NCI-H524 (cell line): Measurements from ENCODE around the gene CPLANE1.
"Not testable (repeated sequence)": the region's sequence is repeated elsewhere in the genome, so short reads cannot be mapped to it uniquely, and the experiment has no call there.

ENCODE experiments used
- DNase-seq, 2 experiments: peaks; one replicate each; lab custom pipeline; 2025; lab: John Stamatoyannopoulos, UW

Gene CPLANE1

GRCh38 chr5:37208883-37209797 lies 40.0 kb downstream of the CPLANE1 start:
- DNase-seq, result no peak

- no peak for DNase-seq
Measured at GRCh38 chr5:37207802-37208201, 41.4 kb downstream of the CPLANE1 start.

GRCh38 chr5:37206736-37207135 lies 42.4 kb downstream of the CPLANE1 start:
- DNase-seq, result peak in 1 of 2 experiments; percentile 57

- DNase-seq, result no peak
Measured at GRCh38 chr5:37198842-37199241, 50.3 kb downstream of the CPLANE1 start.

DNA sequence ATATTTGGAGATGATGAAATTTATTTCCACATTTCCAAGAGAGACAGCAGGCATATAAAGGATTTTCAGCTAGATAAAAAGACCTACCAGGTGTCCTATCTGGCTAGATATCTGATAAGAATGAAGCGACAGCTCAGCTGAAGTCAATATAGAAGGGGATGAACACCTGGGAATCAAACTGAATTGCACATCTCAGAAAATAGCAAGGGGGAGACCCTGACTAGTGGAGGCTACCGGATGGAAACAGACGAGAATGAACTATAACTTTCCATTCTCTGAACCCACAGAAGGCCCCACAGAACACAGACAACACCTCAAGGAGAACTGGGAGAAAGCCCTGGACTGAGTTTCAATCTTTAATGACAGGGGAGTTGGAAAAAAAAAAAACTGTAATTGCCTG lies 51.1 kb downstream of the CPLANE1 start:
- no peak for DNase-seq

- no peak for DNase-seq
Measured at GRCh38 chr5:37197340-37198050, 51.7 kb downstream of the CPLANE1 start.

GRCh38 chr5:37190592-37190991 lies 58.6 kb downstream of the CPLANE1 start:
- no peak for DNase-seq

GRCh38 chr5:37189355-37189754 lies 59.8 kb downstream of the CPLANE1 start:
- no peak for DNase-seq

- no peak for DNase-seq
Measured at GRCh38 chr5:37187465-37187977, 61.7 kb downstream of the CPLANE1 start.

DNA sequence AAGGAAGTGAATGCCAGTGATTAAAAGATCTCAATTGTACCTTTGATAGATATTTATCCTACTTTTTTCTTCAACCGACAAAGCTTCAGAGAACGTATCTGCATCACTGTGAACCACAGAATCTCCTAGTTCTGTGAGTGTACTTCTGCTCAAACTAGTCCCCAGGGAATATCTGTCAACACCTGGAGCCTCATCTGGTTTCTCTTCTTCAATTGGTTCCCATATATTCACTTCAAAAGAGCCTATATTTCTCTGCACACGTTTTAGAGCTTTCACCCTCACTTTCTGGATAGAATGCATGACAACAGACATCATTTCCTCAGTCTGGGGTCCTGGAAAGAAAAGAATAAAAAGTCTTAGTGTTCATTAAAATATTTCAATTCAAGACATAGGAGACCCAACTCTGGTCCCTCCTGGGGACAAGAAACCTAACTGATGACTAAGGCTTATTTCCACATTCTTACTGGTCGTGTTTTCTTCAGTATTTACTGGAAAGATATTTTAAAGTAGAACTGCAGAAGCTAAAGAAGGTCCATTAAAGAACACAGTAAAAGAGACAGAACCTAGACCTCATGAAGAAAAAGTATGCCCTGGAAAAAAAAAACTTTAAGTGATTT lies 64.3 kb downstream of the CPLANE1 start:
- DNase-seq, result peak; percentile 7 to 53

- DNase-seq, result no peak
Measured at GRCh38 chr5:37182667-37183066, 66.5 kb downstream of the CPLANE1 start.

DNA sequence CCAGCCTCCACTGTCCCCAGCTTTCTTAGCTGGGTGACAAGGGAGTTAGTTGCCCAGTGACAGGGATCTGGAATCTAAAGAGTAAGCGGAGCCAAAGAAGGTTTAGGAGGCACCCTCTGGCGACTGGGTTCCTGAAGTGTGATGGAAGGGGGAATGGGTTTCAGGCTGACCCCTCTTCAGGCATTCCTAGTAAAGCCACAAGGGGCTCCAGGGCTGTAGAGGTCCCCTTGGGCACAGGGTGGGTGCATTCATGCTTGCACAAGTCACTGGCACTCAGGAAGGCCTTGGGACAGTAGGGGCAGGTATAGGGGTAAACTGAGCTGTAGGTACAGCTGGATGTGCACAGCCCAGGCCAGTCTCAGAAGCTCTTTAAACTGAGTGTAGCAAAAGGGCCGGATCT lies 74.2 kb downstream of the CPLANE1 start:
- no peak for DNase-seq

DNA sequence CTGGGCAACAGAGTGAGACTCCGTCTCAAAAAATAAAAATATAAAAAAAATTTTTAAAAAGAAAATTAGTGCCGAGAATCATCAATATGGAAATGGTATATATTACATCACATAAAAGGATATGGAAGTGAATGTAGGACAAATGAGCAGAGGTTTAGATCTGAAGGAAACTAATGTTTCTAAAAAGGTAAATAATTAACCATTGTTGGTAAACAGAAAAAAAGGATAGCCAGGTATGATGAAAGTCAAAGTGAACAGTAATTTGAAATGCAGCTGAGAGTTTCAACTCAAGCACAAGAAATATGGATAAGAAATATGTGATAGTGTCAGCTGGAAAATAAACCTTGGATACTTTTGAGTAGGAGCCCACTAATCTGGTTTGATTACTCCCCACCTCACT lies 76.2 kb downstream of the CPLANE1 start:
- DNase-seq, result no peak

DNA sequence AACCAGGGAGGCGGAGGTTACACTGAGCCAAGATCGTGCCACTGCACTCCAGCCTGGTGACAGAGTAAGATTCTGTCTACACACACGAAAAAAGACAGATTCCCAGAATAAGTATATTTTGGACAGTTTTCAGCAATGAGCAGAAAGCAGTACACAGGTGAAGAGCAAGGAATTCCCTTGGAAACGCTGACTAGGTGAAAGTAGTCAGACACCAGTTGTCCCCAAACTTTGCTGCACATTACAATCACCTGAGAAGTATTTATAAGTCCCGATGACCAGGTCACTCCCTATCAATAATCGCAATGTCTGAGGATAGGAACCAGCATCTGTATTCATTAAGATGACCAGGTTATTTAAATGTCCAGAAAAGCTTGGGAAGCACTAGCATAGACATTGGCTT lies 78.3 kb downstream of the CPLANE1 start:
- DNase-seq, result no peak

- no peak for DNase-seq
Measured at GRCh38 chr5:37166197-37166596, 83.0 kb downstream of the CPLANE1 start.

DNA sequence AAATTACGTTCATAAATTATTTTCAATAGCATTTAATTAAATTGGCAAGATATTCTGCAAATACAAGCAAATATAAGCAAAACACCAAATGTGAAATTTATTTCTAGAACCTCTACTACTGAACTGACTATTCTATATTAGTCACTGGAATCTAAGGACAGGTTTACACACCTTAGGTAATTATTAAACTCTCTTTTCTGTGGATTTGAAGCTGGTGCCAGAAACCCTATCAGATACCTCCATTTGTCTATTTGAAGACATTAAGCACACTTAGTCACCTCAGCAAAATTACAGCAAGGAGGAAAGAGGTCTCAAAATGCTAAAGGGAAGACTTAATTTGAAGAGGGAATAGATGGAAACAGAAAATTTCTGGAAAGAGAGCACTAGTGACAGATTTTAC lies 83.4 kb downstream of the CPLANE1 start:
- DNase-seq, result no peak

DNA sequence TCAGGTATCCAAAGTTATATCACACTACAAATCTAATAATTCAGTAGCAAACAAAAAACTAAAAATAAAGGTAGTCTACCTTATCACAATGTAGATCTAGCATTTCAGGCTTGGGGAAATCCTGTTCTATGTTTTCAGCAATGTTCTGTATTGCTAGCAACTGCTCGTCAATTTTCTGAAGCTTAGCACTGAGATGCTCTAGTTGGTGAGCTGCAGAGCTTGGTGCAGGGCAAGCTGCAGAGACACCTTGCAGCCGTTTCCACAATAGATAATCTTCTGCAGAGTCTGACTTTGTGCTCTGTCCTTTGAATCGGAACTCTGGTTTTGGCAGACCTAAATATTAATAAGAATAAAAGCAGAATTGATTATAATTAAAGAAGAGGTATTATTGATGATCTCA lies 95.5 kb downstream of the CPLANE1 start:
- DNase-seq, result no peak

DNA sequence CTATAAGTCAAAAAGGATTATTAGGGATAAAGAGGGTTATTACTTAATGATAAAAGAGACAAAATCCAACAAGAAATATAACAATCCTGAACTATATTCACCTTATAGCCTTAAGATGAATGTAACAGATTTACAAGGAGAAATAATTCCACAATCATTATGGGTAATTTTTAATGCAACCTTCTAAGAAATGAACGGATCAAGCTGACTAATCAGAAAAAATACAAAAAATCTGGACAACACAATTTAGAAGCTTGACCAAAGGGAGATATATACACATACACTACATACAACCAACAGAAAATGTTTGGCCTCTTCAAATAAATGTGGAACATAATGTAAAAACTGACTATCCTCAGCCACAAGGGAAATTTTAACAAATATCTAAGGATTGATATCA lies 102.3 kb downstream of the CPLANE1 start:
- DNase-seq, result no peak

DNA sequence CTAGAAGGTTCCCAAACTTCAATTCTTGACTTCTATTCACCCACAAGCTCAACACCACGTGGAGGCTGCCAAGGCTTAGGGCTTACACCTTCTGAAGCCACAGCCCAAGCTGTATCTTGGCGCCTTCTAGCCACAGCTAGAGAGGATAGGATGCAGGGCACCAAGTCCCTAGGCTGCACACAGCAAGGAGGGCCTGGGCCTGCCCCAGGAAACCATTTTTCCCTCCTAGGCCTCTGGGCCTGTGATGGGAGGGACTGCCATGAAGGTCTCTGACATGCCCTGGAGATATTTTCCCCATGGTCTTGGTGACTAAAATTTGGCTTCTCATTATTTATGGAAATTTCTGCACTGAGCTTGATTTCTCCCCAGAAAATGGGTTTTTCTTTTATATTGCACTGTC lies 112.5 kb downstream of the CPLANE1 start:
- DNase-seq, result no peak

DNA sequence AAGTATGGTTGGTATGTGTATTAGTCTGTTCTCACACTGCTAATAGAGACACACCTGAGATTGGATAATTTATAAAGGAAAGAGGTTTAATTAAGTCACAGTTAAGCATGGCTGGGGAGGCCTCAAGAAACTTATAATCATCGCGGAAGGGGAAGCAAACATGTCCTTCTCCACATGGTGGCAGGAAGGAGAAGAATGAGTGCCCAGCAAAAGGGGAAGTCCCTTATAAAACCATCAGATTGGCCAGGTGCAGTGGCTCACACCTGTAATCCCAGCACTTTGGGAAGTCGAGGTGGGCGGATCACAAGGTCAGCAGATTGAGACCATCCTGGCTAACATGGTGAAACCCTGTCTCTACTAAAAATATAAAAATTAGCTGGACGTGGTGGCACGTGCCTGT lies 113.9 kb downstream of the CPLANE1 start:
- not testable (repeated sequence) for DNase-seq

DNA sequence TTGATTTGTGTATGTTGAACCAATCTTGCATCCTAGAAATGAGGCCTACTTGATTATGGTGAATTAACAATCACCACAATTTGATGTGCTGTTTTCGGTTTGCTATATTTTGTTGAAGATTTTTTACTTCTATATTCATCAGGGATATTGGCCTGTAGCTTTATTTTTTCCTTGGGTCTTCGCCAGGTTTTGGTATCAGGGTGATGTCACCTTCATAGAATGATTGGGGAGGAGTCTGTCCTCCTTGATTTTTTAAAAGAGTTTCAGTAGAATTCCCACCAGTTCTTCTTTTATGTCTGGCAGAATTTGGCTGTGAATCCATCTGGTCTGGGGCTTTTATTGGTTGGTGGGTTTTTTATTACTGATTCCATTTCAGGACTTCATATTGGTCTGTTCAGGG lies 115.2 kb downstream of the CPLANE1 start:
- no peak for DNase-seq

GRCh38 chr5:37132646-37133045 lies 116.5 kb downstream of the CPLANE1 start:
- DNase-seq, result no peak

DNA sequence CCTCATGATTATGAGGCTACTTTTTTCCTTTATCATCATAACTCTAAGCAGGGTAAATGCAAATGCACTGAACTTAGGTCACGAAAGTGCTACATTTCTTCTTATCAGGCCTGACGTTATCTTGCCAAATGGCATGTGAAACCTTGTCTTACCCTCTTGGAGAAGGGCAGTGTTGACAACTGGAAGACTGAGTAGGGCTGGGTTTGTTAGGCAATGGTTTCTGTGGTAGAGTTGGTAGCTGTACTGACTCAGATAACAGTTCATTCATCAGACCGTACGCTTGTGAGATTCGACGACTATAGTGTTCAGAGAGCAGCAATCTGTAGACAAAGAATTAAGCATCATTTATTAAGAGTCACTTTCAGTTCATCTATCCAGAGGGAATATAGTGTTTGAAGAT lies 127.7 kb downstream of the CPLANE1 start:
- no peak for DNase-seq
